Effector CD8-positive, alpha-beta T cell (primary cell): ENCODE results near the gene DUS1L.
A peak's percentile ranks its signal among the peaks of the same experiment; 100 is the strongest.

Experiments used
- DNase-seq: peaks from one replicate; lab custom pipeline; 2025; lab: John Stamatoyannopoulos, UW

The DUS1L gene

GRCh38 chr17:82055023-82055964 lies 10.3 kb downstream of the DUS1L start:
- no peak for DNase-seq

GRCh38 chr17:82054351-82055022 lies 11.1 kb downstream of the DUS1L start:
- no peak for DNase-seq

GRCh38 chr17:82053556-82054263 lies 11.9 kb downstream of the DUS1L start:
- DNase-seq: no peak

- no peak for DNase-seq
These were observed 12.5 kb downstream of the DUS1L start for GRCh38 chr17:82053130-82053529.

GRCh38 chr17:82052638-82053059 lies 13.0 kb downstream of the DUS1L start:
- no peak for DNase-seq

- peak; percentile 63 for DNase-seq
These were observed 13.6 kb downstream of the DUS1L start, which contains the start of the genes GPS1 and RFNG for GRCh38 chr17:82051776-82052637. GPS1 (plus strand) TSS chr17:82051898; CDS start chr17:82051932, 34 bp downstream. RFNG (minus strand) TSS chr17:82051811; CDS start chr17:82051766, 45 bp downstream.

- DNase-seq: no peak
These were observed 14.6 kb downstream of the DUS1L start for GRCh38 chr17:82050761-82051641.

GRCh38 chr17:82050152-82050760 lies 15.3 kb downstream of the DUS1L start:
- no peak for DNase-seq

GRCh38 chr17:82049521-82049971 lies 16.1 kb downstream of the DUS1L start:
- no peak for DNase-seq

GRCh38 chr17:82049106-82049505 lies 16.5 kb downstream of the DUS1L start:
- DNase-seq: no peak

- DNase-seq: no peak
These were observed 17.0 kb downstream of the DUS1L start for GRCh38 chr17:82048571-82048971.

GRCh38 chr17:82047914-82048570 lies 17.6 kb downstream of the DUS1L start:
- DNase-seq: no peak

GRCh38 chr17:82047379-82047778 lies 18.2 kb downstream of the DUS1L start:
- no peak for DNase-seq

- DNase-seq: no peak
These were observed 18.7 kb downstream of the DUS1L start for GRCh38 chr17:82046903-82047302.

- no peak for DNase-seq
These were observed 19.6 kb downstream of the DUS1L start for GRCh38 chr17:82045936-82046484.

GRCh38 chr17:82043507-82043906 lies 22.1 kb downstream of the DUS1L start:
- no peak for DNase-seq

GRCh38 chr17:82042649-82043048 lies 23.0 kb downstream of the DUS1L start:
- no peak for DNase-seq

GRCh38 chr17:82041144-82041814 lies 24.3 kb downstream of the DUS1L start:
- no peak for DNase-seq
